ENCODE measurements around the gene PTCD1.

GRCh38 chr7:99446096-99446495, 7.5 kb upstream of the PTCD1 start:
- TF ChIP-seq CTCF (IDR thresholded peaks at IDR 0.05), result no peak
- TF ChIP-seq POLR2AphosphoS5 (IDR thresholded peaks at IDR 0.05; ENCODE audit: low read depth, low read length), result no peak
- TF ChIP-seq TCF7L2 (IDR thresholded peaks at IDR 0.05; ENCODE audit: low read depth, low read length), result no peak

All from Panc1 (cell line).